MG63 (cell line): Measurements from ENCODE around the gene RARG. TPM values are rescaled to one million over a fixed set of nuclear protein-coding genes. Genes with fewer than 3 reads are reported as not detected.

Experiments used
- DNase-seq: peaks from one replicate; pipeline ENCODE4 v3.0.0-alpha.2; 2020
- H3K27me3 ChIP-seq: fragments of 250-450 bp; sonication (Bioruptor Pico); 2 replicates; pipeline ENCODE4 v1.5.1; 2020; ENCODE audit warnings: mild to moderate bottlenecking, moderate library complexity
- H3K36me3 ChIP-seq: fragments of 250-450 bp; sonication (Bioruptor Pico); 2 replicates; pipeline ENCODE4 v1.5.1; 2020; ENCODE audit warnings: mild to moderate bottlenecking, moderate library complexity
- H3K4me3 ChIP-seq: fragments of 250-450 bp; sonication (Bioruptor Pico); 2 replicates; pipeline ENCODE4 v1.5.1; 2020; ENCODE audit warnings: mild to moderate bottlenecking, moderate library complexity
- H3K9me3 ChIP-seq: fragments of 250-450 bp; sonication (Bioruptor Pico); 2 replicates; pipeline ENCODE4 v1.5.1; 2020; ENCODE audit warnings: mild to moderate bottlenecking, moderate library complexity
- total RNA-seq: library from RNA; depleted of rRNA; stranded (reverse); fragments of >200 nt; shearing (Covaris generic); gene quantifications from 2 replicates; pipeline ENCODE4 v1.2.3, GENCODE V29; 2014; ENCODE audit warnings: low replicate concordance

The RARG gene
- total RNA-seq, 1 experiment from 2014 or later: 40.7 TPM

- Histone ChIP-seq H3K9me3 (no peaks in the 10 kb centered on the region), H3K27me3 (no peaks in the 10 kb centered on the region), H3K4me3 (no peak overlapping the region), H3K36me3 (peaks cover 14% of the 10 kb centered on the region)
- no peak for DNase-seq
Measured at GRCh38 chr12:53253298-53253697, 21.3 kb upstream of the RARG start.

- peak; percentile 58 for DNase-seq
- H3K36me3 ChIP-seq: peaks cover 14% of the 10 kb centered on the region
- no peaks in the 10 kb centered on the region for H3K27me3 ChIP-seq
- H3K4me3 ChIP-seq: peak overlapping the region; percentile 76
- no peaks in the 10 kb centered on the region for H3K9me3 ChIP-seq
Measured at GRCh38 chr12:53252349-53252916, 20.4 kb upstream of the RARG start.

- H3K36me3 ChIP-seq: peaks cover 14% of the 10 kb centered on the region
- H3K9me3 ChIP-seq: no peaks in the 10 kb centered on the region
- peak; percentile 78 for DNase-seq
- H3K4me3 ChIP-seq: peak overlapping the region; percentile 76
- H3K27me3 ChIP-seq: no peaks in the 10 kb centered on the region
Measured at GRCh38 chr12:53251477-53252348, 19.7 kb upstream of the RARG start.

- no peak overlapping the region for H3K4me3 ChIP-seq
- DNase-seq: no peak
- no peaks in the 10 kb centered on the region for H3K36me3 ChIP-seq
- peaks cover 4% of the 10 kb centered on the region; the same call in 1 of the 2 replicates for H3K27me3 ChIP-seq
- H3K9me3 ChIP-seq: no peaks in the 10 kb centered on the region
Measured at GRCh38 chr12:53245286-53245685, 13.3 kb upstream of the RARG start.

- no peak for DNase-seq
- Histone ChIP-seq H3K4me3 (no peak overlapping the region), H3K36me3 (no peaks in the 10 kb centered on the region)
Measured at GRCh38 chr12:53244337-53244736, 12.3 kb upstream of the RARG start.

GRCh38 chr12:53241623-53242412 lies 9.8 kb upstream of the RARG start:
- no peaks in the 10 kb centered on the region for H3K36me3 ChIP-seq
- no peak overlapping the region for H3K4me3 ChIP-seq
- peaks cover 4% of the 10 kb centered on the region; the same call in 1 of the 2 replicates for H3K27me3 ChIP-seq
- DNase-seq: no peak
- H3K9me3 ChIP-seq: no peaks in the 10 kb centered on the region

More at GRCh38 chr12:53244337-53244736, 12.3 kb upstream of the RARG start:
- Histone ChIP-seq H3K9me3 (no peaks in the 10 kb centered on the region), H3K27me3 (peaks cover 4% of the 10 kb centered on the region; the same call in 1 of the 2 replicates)

- Histone ChIP-seq H3K4me3 (no peak overlapping the region), H3K36me3 (no peaks in the 10 kb centered on the region), H3K9me3 (no peaks in the 10 kb centered on the region), H3K27me3 (peaks cover 4% of the 10 kb centered on the region; the same call in 1 of the 2 replicates)
- DNase-seq: no peak
Measured at GRCh38 chr12:53239643-53240258, 7.7 kb upstream of the RARG start.

- no peaks in the 10 kb centered on the region for H3K9me3 ChIP-seq
- no peak overlapping the region for H3K4me3 ChIP-seq
- no peak for DNase-seq
- no peaks in the 10 kb centered on the region for H3K27me3 ChIP-seq
- H3K36me3 ChIP-seq: no peaks in the 10 kb centered on the region
Measured at GRCh38 chr12:53236443-53237111, 4.6 kb upstream of the RARG start.

GRCh38 chr12:53235742-53236442 lies 3.9 kb upstream of the RARG start:
- Histone ChIP-seq H3K36me3 (no peaks in the 10 kb centered on the region), H3K4me3 (no peak overlapping the region), H3K9me3 (no peaks in the 10 kb centered on the region), H3K27me3 (no peaks in the 10 kb centered on the region)
- DNase-seq: no peak

- H3K36me3 ChIP-seq: no peaks in the 10 kb centered on the region
- no peaks in the 10 kb centered on the region for H3K27me3 ChIP-seq
- H3K9me3 ChIP-seq: no peaks in the 10 kb centered on the region
- no peak overlapping the region for H3K4me3 ChIP-seq
- DNase-seq: no peak
Measured at GRCh38 chr12:53235164-53235563, 3.2 kb upstream of the RARG start.

GRCh38 chr12:53234271-53234914 lies 2.4 kb upstream of the RARG start:
- no peaks in the 10 kb centered on the region for H3K9me3 ChIP-seq
- no peaks in the 10 kb centered on the region for H3K27me3 ChIP-seq
- DNase-seq: no peak
- no peaks in the 10 kb centered on the region for H3K36me3 ChIP-seq
- no peak overlapping the region for H3K4me3 ChIP-seq

GRCh38 chr12:53233671-53234121 lies 1.7 kb upstream of the RARG start:
- H3K36me3 ChIP-seq: no peaks in the 10 kb centered on the region
- H3K9me3 ChIP-seq: no peaks in the 10 kb centered on the region
- H3K27me3 ChIP-seq: no peaks in the 10 kb centered on the region
- no peak for DNase-seq
- H3K4me3 ChIP-seq: no peak overlapping the region

- no peaks in the 10 kb centered on the region for H3K36me3 ChIP-seq
- peak overlapping the region; percentile 46 for H3K4me3 ChIP-seq
- H3K9me3 ChIP-seq: no peaks in the 10 kb centered on the region
- peak; percentile 61 for DNase-seq
- H3K27me3 ChIP-seq: no peaks in the 10 kb centered on the region
Measured at GRCh38 chr12:53232646-53233461, 845 bp upstream of the RARG start.

GRCh38 chr12:53231671-53231920 lies 413 bp downstream of the RARG start:
- H3K36me3 ChIP-seq: no peaks in the 10 kb centered on the region; the same call in 1 of the 2 replicates
- H3K27me3 ChIP-seq: no peaks in the 10 kb centered on the region
- DNase-seq: no peak
- peak overlapping the region; percentile 88 for H3K4me3 ChIP-seq
- no peaks in the 10 kb centered on the region for H3K9me3 ChIP-seq
